ENCODE measurements around the gene C10orf71.

DNA sequence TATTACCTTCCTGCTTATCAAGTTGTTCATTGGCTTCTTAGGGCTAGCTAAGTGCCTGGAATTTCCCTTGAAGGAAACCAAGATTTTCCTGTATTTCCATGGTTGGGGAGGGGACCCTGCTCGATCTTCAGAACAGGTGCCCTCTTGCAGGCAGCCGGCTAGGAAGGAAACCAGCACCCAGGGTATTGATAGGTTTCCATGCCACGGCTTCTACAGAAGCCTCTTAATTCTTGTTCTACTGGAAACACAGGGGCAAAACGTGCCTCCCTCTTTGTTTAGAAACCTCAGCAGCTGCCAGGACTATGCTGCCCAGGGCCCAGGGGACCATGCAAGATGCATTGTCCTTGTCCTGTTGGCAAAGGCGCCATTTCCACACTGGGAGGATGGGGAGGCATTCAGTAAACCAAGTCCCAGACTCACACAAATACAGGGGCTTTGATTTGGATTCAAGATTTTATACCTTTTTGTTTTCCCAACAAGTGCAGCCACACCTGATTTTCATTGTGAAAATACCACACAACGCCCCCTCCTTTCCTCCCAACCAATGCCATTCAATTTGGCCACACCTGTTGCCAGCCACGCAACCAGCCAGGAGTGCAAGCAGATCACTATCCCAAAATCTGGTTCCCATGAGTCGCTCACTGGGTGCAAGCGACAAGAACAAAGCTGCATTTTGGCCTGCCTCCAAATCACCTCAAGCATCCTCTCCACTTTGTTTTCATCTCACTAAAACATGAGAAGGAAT, 29.6 kb downstream of the C10orf71 start:
- TF ChIP-seq, protein P1, sequence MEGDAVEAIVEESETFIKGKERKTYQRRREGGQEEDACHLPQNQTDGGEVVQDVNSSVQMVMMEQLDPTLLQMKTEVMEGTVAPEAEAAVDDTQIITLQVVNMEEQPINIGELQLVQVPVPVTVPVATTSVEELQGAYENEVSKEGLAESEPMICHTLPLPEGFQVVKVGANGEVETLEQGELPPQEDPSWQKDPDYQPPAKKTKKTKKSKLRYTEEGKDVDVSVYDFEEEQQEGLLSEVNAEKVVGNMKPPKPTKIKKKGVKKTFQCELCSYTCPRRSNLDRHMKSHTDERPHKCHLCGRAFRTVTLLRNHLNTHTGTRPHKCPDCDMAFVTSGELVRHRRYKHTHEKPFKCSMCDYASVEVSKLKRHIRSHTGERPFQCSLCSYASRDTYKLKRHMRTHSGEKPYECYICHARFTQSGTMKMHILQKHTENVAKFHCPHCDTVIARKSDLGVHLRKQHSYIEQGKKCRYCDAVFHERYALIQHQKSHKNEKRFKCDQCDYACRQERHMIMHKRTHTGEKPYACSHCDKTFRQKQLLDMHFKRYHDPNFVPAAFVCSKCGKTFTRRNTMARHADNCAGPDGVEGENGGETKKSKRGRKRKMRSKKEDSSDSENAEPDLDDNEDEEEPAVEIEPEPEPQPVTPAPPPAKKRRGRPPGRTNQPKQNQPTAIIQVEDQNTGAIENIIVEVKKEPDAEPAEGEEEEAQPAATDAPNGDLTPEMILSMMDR (IDR thresholded peaks at IDR 0.05; ENCODE audit: low read length), result no peak
- no peak for TF ChIP-seq EZH2 (IDR thresholded peaks at IDR 0.05; ENCODE audit: borderline replicate concordance, low read length)

Data from OCI-LY1 (cell line).